Upper lobe of left lung (tissue), 6 donors: Measurements from ENCODE around the gene XYLT1. TPM values are rescaled to one million over a fixed set of nuclear protein-coding genes. Genes with fewer than 3 reads are reported as not detected.

Experiments
- ATAC-seq, 2 donors: fragments of 200-7000 bp; cut with Tn5 transposase; one replicate each; pipeline ENCODE4 v1.9.1; 2022; ENCODE audit warnings: mild to moderate bottlenecking in 2 of 2, moderate library complexity in 2 of 2; ENCODE audit not compliant: low FRiP score in 2 of 2
- DNase-seq, 2 donors: peaks; one replicate each; pipeline ENCODE4 v3.0.0-alpha.2; 2019 to 2020
- H3K27ac ChIP-seq, 4 donors: fragments of 200-600 bp; sonication (generic); one replicate each; pipeline ENCODE4 v1.5.1; 2016 to 2019
- H3K27me3 ChIP-seq, 4 donors: fragments of 200-600 bp; sonication (generic); one replicate each; pipeline ENCODE4 v1.5.1; 2017 to 2019
- H3K36me3 ChIP-seq, 4 donors: fragments of 200-600 bp; sonication (generic); one replicate each; pipeline ENCODE4 v1.5.1; 2016 to 2019
- H3K4me1 ChIP-seq, 4 donors: fragments of 200-600 bp; sonication (generic); one replicate each; pipeline ENCODE4 v1.5.1; 2018 to 2019
- H3K4me3 ChIP-seq, 4 donors: fragments of 200-600 bp; sonication (generic); one replicate each; pipeline ENCODE4 v1.5.1; 2017 to 2019; ENCODE audit warnings: mild to moderate bottlenecking in 2 of 4, moderate library complexity in 1 of 4
- H3K9me3 ChIP-seq, 4 donors: fragments of 200-600 bp; sonication (generic); one replicate each; pipeline ENCODE4 v1.5.1; 2018 to 2019
- EP300 ChIP-seq, 4 donors: sonication (generic); formaldehyde crosslinking; IDR thresholded peaks; one replicate each; pipeline ENCODE4 v1.5.1; 2017; ENCODE audit warnings: antibody characterized with exemption in 4 of 4, control low read depth in 2 of 4
- POLR2A ChIP-seq, 4 donors: fragments of 450-650 bp; IDR thresholded peaks; one replicate each; pipeline ENCODE4 v1.5.1; 2016 to 2017; ENCODE audit warnings: antibody characterized with exemption in 4 of 4, mild to moderate bottlenecking in 2 of 4
- POLR2AphosphoS5 ChIP-seq, 2 donors: sonication (generic); formaldehyde crosslinking; IDR thresholded peaks; one replicate each; pipeline ENCODE4 v1.5.1; 2017; ENCODE audit warnings: antibody characterized with exemption in 2 of 2
- WGBS, 2 donors: methylation state at CpG; one replicate each; pipeline ENCODE4 v1.1.5; 2017 to 2018; 5-methylcytosine and 5-hydroxymethylcytosine counted together
- total RNA-seq, 6 donors: library from RNA; depleted of rRNA in 4 of 6; stranded (reverse); fragments of >200 nt in 4 of 6; gene quantifications; one replicate each; pipeline versions ENCODE4 v1.1.0 to v1.2.1, GENCODE V29; 2016 to 2021
- TF ChIP-seq, protein P1 (sequence below), 6 experiments: fragments of 450-650 bp in 4 of 6; fragments of 200-600 bp in 2 of 6; sonication (generic) in 2 of 6; IDR thresholded peaks; one replicate each; pipeline ENCODE4 v1.5.1; 2016 to 2019; ENCODE audit warnings: antibody characterized with exemption in 6 of 6
- donor health status: DM: no; HTN: no; CAD: no; lungs with moderate emphysema.
- donor health status: DM: no; HTN: yes; CAD: no; lungs with severe emphysema.

Gene XYLT1
- total RNA-seq, 6 donors from 2014 or later = 3.0 to 26.2 (median 6.8) TPM

DNA sequence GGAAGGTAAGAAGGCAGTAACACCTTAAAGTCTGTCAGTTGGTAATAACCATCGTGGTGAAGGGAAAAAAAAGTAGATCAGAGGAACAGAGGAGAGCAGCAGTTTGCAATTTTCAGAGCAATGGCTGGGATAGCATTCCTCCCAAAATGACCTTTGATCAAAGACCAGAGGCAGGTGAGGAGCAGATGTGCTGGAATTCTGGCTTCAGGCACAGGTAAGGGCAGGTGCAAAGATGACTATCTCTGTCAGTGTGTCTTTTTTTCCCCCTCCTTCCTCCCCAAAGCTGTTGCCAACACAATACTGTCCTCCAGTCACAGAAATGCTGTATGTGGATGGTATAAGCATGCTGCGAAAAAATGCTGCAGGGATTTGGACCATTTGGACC lies 166.7 kb downstream of the XYLT1 start:
- Histone ChIP-seq H3K9me3 (no peaks in the 10 kb centered on the region), H3K27ac (peak overlapping the region in 1 of 4 donors; percentile 48), H3K27me3 (no peaks in the 10 kb centered on the region), H3K4me3 (no peak overlapping the region), H3K36me3 (no peaks in the 10 kb centered on the region), H3K4me1 (peaks cover 6 to 15% (median 8%) of the 10 kb centered on the region in 4 donors)
- TF ChIP-seq, protein P1, sequence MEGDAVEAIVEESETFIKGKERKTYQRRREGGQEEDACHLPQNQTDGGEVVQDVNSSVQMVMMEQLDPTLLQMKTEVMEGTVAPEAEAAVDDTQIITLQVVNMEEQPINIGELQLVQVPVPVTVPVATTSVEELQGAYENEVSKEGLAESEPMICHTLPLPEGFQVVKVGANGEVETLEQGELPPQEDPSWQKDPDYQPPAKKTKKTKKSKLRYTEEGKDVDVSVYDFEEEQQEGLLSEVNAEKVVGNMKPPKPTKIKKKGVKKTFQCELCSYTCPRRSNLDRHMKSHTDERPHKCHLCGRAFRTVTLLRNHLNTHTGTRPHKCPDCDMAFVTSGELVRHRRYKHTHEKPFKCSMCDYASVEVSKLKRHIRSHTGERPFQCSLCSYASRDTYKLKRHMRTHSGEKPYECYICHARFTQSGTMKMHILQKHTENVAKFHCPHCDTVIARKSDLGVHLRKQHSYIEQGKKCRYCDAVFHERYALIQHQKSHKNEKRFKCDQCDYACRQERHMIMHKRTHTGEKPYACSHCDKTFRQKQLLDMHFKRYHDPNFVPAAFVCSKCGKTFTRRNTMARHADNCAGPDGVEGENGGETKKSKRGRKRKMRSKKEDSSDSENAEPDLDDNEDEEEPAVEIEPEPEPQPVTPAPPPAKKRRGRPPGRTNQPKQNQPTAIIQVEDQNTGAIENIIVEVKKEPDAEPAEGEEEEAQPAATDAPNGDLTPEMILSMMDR (IDR thresholded peaks at IDR 0.05) = no peak
- TF ChIP-seq POLR2A (IDR thresholded peaks at IDR 0.05) (no peak), POLR2AphosphoS5 (IDR thresholded peaks at IDR 0.05) (no peak), EP300 (IDR thresholded peaks at IDR 0.05) (no peak)
- DNase-seq (no peak), ATAC-seq (no peak)
- 58 to 61% methylated on average over 2 of the region's 2 CpGs for WGBS, 2 donors

DNA sequence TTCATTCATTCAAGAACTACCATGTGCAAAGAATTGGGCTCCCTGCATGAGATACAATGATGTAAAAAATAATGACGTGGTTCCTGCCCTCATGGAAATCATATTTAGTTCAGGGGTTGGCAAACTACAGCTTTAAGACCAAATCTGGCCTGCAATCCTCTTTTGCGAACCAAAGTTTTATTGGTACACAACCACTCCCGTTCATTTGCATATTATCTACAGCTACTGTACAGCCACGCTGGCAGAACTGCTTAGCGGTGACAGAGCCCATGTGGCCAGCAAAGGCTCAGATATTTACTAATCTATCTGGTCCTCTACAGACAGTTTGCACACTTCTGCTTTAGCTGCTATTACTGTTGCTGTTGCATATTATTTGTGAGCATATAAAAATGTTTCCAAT lies 167.7 kb downstream of the XYLT1 start:
- H3K27ac ChIP-seq = no peak overlapping the region
- ATAC-seq = no peak
- 71 to 80% methylated on average over 5 of the region's 5 CpGs for WGBS, 2 donors
- H3K36me3 ChIP-seq = no peaks in the 10 kb centered on the region
- no peak overlapping the region for H3K4me3 ChIP-seq
- H3K27me3 ChIP-seq = no peaks in the 10 kb centered on the region
- H3K9me3 ChIP-seq = no peaks in the 10 kb centered on the region
- TF ChIP-seq POLR2A (IDR thresholded peaks at IDR 0.05) (no peak), POLR2AphosphoS5 (IDR thresholded peaks at IDR 0.05) (no peak), EP300 (IDR thresholded peaks at IDR 0.05) (no peak)
- TF ChIP-seq, protein P1 (IDR thresholded peaks at IDR 0.05) = no peak
- DNase-seq = no peak
- peaks cover 6 to 15% (median 8%) of the 10 kb centered on the region in 4 donors for H3K4me1 ChIP-seq

DNA sequence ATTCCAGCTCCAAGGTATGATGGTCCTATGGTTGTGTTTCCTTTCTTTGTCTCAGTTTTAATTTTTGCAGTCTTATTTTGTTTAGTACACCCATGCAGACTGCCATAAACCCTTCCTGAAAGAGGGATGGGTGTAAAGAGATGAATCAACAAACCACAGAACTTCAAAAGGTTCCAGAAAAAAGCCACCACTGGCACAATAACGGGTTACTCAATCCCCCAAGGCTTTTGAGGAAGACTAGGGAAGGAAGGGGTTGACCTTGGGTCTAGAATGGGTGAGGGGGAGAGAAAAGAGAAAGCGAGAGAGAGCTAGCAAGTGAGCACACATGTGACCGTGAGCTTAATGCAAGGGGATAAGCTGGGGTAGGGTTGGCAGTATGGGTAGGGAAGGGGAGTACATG lies 168.1 kb downstream of the XYLT1 start:
- DNase-seq = no peak

GRCh38 chr16:17302214-17302613 lies 168.5 kb downstream of the XYLT1 start:
- DNase-seq = no peak
- H3K27ac ChIP-seq = no peak overlapping the region
- no peak for ATAC-seq
- no peaks in the 10 kb centered on the region for H3K27me3 ChIP-seq
- H3K36me3 ChIP-seq = no peaks in the 10 kb centered on the region
- 68 to 100% methylated on average over 3 to 4 of the region's 4 CpGs for WGBS, 2 donors
- H3K9me3 ChIP-seq = no peaks in the 10 kb centered on the region
- H3K4me3 ChIP-seq = no peak overlapping the region
- TF ChIP-seq, protein P1 (IDR thresholded peaks at IDR 0.05) = no peak
- no peak for TF ChIP-seq EP300 (IDR thresholded peaks at IDR 0.05)
- no peak for TF ChIP-seq POLR2AphosphoS5 (IDR thresholded peaks at IDR 0.05)
- peaks cover 6 to 15% (median 8%) of the 10 kb centered on the region in 4 donors for H3K4me1 ChIP-seq

More for the DNA sequence above, 168.1 kb downstream of the XYLT1 start:
- Histone ChIP-seq H3K4me3 (no peak overlapping the region), H3K4me1 (peaks cover 6 to 15% (median 8%) of the 10 kb centered on the region in 4 donors), H3K27me3 (no peaks in the 10 kb centered on the region), H3K9me3 (no peaks in the 10 kb centered on the region), H3K36me3 (no peaks in the 10 kb centered on the region), H3K27ac (no peak overlapping the region)
- peak in 1 of 2 donors; percentile 41 for ATAC-seq
- 61 to 65% methylated on average over 3 of the region's 3 CpGs for WGBS, 2 donors
- no peak for TF ChIP-seq EP300 (IDR thresholded peaks at IDR 0.05)
- TF ChIP-seq POLR2A (IDR thresholded peaks at IDR 0.05) = no peak
- TF ChIP-seq POLR2AphosphoS5 (IDR thresholded peaks at IDR 0.05) = no peak
- TF ChIP-seq, protein P1 (IDR thresholded peaks at IDR 0.05) = no peak

GRCh38 chr16:17301593-17302135 lies 169.1 kb downstream of the XYLT1 start:
- Histone ChIP-seq H3K27ac (no peak overlapping the region), H3K4me3 (no peak overlapping the region), H3K27me3 (no peaks in the 10 kb centered on the region), H3K4me1 (peaks cover 6 to 15% (median 8%) of the 10 kb centered on the region in 4 donors), H3K9me3 (no peaks in the 10 kb centered on the region), H3K36me3 (no peaks in the 10 kb centered on the region)
- TF ChIP-seq EP300 (IDR thresholded peaks at IDR 0.05) (no peak), POLR2AphosphoS5 (IDR thresholded peaks at IDR 0.05) (no peak), POLR2A (IDR thresholded peaks at IDR 0.05) (no peak)
- whole genome bisulfite sequencing, 2 donors = 86 to 89% methylated on average over 10 of the region's 10 CpGs
- peak in 1 of 2 donors; percentile 51 for ATAC-seq
- peak in 1 of 2 donors; percentile 54 for DNase-seq
